ENCODE measurements around the gene LAMA4. TPM values are rescaled to one million over a fixed set of nuclear protein-coding genes. Genes with fewer than 3 reads are reported as not detected.

The LAMA4 gene
- total and polyA plus RNA-seq, 2 of the 13 experiments (the other 11 are each of a cell fraction or from before 2014, with no cell fraction given): not detected

DNA sequence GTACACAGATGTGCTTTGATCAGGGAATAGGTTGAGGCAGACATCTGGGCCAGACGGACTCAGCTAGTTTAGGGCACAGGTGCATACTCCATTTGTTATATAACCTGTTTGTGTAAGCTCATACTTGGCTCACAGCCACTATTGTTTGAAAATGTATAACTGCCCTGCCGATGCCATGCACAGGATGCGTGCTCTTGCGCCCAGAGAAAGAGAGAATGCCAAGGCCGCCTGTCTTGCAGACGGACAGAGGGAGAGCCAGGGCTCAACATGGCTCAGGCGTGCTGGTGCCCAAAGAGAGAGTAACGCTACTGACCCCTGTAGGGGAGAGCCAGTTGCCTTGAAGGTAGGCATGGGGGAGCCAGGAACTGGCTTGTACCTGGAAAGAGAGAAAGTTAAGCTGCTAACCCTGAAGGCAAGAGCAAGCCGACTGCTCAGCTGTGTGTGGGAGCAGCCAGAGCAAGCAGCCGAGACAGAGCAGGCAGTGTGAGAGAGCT lies 109.2 kb downstream of the LAMA4 start (continued):
- TF ChIP-seq, protein P1, sequence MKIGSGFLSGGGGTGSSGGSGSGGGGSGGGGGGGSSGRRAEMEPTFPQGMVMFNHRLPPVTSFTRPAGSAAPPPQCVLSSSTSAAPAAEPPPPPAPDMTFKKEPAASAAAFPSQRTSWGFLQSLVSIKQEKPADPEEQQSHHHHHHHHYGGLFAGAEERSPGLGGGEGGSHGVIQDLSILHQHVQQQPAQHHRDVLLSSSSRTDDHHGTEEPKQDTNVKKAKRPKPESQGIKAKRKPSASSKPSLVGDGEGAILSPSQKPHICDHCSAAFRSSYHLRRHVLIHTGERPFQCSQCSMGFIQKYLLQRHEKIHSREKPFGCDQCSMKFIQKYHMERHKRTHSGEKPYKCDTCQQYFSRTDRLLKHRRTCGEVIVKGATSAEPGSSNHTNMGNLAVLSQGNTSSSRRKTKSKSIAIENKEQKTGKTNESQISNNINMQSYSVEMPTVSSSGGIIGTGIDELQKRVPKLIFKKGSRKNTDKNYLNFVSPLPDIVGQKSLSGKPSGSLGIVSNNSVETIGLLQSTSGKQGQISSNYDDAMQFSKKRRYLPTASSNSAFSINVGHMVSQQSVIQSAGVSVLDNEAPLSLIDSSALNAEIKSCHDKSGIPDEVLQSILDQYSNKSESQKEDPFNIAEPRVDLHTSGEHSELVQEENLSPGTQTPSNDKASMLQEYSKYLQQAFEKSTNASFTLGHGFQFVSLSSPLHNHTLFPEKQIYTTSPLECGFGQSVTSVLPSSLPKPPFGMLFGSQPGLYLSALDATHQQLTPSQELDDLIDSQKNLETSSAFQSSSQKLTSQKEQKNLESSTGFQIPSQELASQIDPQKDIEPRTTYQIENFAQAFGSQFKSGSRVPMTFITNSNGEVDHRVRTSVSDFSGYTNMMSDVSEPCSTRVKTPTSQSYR (CRISPR knock-in tag; IDR thresholded peaks at IDR 0.05; ENCODE audit: borderline replicate concordance): no peak
- TF ChIP-seq, protein P2, sequence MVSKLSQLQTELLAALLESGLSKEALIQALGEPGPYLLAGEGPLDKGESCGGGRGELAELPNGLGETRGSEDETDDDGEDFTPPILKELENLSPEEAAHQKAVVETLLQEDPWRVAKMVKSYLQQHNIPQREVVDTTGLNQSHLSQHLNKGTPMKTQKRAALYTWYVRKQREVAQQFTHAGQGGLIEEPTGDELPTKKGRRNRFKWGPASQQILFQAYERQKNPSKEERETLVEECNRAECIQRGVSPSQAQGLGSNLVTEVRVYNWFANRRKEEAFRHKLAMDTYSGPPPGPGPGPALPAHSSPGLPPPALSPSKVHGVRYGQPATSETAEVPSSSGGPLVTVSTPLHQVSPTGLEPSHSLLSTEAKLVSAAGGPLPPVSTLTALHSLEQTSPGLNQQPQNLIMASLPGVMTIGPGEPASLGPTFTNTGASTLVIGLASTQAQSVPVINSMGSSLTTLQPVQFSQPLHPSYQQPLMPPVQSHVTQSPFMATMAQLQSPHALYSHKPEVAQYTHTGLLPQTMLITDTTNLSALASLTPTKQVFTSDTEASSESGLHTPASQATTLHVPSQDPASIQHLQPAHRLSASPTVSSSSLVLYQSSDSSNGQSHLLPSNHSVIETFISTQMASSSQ (IDR thresholded peaks at IDR 0.05; ENCODE audit: low read depth): no peak
- TF ChIP-seq, protein P2 (CRISPR knock-in tag; IDR thresholded peaks at IDR 0.05; ENCODE audit: borderline replicate concordance): no peak
- TF ChIP-seq, protein P3, sequence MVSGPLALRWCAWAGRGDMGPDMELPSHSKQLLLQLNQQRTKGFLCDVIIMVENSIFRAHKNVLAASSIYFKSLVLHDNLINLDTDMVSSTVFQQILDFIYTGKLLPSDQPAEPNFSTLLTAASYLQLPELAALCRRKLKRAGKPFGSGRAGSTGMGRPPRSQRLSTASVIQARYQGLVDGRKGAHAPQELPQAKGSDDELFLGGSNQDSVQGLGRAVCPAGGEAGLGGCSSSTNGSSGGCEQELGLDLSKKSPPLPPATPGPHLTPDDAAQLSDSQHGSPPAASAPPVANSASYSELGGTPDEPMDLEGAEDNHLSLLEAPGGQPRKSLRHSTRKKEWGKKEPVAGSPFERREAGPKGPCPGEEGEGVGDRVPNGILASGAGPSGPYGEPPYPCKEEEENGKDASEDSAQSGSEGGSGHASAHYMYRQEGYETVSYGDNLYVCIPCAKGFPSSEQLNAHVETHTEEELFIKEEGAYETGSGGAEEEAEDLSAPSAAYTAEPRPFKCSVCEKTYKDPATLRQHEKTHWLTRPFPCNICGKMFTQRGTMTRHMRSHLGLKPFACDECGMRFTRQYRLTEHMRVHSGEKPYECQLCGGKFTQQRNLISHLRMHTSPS (CRISPR knock-in tag; IDR thresholded peaks at IDR 0.05; ENCODE audit: low read depth): peak; percentile 72; the same call in 1 of the 2 replicates
- TF ChIP-seq, protein P4, sequence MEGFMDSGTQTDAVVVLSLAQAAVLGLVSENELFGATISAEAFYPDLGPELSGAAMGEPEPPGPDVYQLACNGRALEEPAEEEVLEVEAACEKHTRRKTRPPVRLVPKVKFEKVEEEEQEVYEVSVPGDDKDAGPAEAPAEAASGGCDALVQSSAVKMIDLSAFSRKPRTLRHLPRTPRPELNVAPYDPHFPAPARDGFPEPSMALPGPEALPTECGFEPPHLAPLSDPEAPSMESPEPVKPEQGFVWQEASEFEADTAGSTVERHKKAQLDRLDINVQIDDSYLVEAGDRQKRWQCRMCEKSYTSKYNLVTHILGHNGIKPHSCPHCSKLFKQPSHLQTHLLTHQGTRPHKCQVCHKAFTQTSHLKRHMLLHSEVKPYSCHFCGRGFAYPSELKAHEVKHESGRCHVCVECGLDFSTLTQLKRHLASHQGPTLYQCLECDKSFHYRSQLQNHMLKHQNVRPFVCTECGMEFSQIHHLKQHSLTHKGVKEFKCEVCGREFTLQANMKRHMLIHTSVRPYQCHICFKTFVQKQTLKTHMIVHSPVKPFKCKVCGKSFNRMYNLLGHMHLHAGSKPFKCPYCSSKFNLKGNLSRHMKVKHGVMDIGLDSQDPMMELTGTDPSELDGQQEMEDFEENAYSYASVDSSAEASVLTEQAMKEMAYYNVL (CRISPR knock-in tag; IDR thresholded peaks at IDR 0.05; ENCODE audit: borderline replicate concordance): no peak
- TF ChIP-seq PAX8 (CRISPR knock-in tag; IDR thresholded peaks at IDR 0.05; ENCODE audit: borderline replicate concordance): no peak
- no peak for TF ChIP-seq KMT2B (CRISPR knock-in tag; IDR thresholded peaks at IDR 0.05)
- TF ChIP-seq HNRNPUL1 (IDR thresholded peaks at IDR 0.05; ENCODE audit: low read depth, low read length): no peak
- TF ChIP-seq, protein P5, sequence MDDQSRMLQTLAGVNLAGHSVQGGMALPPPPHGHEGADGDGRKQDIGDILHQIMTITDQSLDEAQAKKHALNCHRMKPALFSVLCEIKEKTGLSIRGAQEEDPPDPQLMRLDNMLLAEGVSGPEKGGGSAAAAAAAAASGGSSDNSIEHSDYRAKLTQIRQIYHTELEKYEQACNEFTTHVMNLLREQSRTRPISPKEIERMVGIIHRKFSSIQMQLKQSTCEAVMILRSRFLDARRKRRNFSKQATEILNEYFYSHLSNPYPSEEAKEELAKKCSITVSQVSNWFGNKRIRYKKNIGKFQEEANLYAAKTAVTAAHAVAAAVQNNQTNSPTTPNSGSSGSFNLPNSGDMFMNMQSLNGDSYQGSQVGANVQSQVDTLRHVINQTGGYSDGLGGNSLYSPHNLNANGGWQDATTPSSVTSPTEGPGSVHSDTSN (CRISPR knock-in tag; IDR thresholded peaks at IDR 0.05; ENCODE audit: borderline replicate concordance): no peak
- TF ChIP-seq ZMAT3 (CRISPR knock-in tag; conservative IDR thresholded peaks at IDR 0.05): no peak
- TF ChIP-seq, protein P6, sequence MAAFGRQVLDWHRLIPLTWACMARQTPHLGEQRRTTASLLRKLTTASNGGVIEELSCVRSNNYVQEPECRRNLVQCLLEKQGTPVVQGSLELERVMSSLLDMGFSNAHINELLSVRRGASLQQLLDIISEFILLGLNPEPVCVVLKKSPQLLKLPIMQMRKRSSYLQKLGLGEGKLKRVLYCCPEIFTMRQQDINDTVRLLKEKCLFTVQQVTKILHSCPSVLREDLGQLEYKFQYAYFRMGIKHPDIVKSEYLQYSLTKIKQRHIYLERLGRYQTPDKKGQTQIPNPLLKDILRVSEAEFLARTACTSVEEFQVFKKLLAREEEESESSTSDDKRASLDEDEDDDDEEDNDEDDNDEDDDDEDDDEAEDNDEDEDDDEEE (CRISPR knock-in tag; IDR thresholded peaks at IDR 0.05): no peak
- TF ChIP-seq ZNF510 (CRISPR knock-in tag; IDR thresholded peaks at IDR 0.05; ENCODE audit: low read depth): no peak
- no peak for TF ChIP-seq ZNF232 (CRISPR knock-in tag; IDR thresholded peaks at IDR 0.05; ENCODE audit: borderline replicate concordance)
